Kidney tubule cell (primary cell): ENCODE measurements around the gene DAP3.
A peak's percentile ranks its signal among the peaks of the same experiment; 100 is the strongest.
"Not testable (repeated sequence)": the region's sequence is repeated elsewhere in the genome, so short reads cannot be mapped to it uniquely, and the experiment has no call there.

Source experiments
- DNase-seq: peaks from one replicate; pipeline ENCODE4 v3.0.0-alpha.2; 2018; ENCODE audit warnings: low spot score

Gene DAP3

DNA sequence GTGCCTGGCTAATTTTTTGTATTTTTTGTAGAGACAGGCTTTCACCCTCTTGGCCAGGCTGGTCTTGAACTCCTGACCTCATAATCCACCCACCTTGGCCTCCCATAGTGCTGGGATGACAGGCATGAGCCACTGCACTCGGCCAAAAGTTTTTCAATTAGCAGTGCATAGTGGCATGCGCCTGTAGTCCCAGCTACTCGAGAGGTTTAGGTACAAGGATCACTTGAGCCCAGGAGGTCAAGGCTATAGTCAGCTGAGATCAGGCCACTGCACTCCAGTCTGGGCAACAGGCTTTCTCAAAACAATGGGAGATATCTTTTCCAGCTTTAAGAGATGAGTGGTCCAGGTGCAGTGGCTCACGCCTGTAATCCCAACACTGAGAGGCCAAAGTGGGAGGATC, 30.8 kb downstream of the DAP3 start:
- no peak for DNase-seq

DNA sequence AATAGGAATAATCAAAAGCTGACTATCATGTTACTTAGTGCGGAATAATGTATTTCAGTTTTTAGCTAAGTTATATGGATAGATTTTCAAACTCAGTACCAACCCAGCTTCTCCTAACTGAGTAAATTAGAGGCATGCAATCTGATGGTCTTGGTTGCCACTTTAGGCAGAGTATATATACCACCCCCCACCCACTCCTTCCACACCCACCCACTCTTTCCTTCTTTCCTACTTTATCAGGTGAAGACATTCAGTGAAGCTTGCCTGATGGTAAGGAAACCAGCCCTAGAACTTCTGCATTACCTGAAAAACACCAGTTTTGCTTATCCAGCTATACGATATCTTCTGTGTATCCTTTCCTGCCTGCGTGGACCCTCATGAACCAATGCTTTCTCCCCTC, 36.3 kb downstream of the DAP3 start:
- DNase-seq = no peak

DNA sequence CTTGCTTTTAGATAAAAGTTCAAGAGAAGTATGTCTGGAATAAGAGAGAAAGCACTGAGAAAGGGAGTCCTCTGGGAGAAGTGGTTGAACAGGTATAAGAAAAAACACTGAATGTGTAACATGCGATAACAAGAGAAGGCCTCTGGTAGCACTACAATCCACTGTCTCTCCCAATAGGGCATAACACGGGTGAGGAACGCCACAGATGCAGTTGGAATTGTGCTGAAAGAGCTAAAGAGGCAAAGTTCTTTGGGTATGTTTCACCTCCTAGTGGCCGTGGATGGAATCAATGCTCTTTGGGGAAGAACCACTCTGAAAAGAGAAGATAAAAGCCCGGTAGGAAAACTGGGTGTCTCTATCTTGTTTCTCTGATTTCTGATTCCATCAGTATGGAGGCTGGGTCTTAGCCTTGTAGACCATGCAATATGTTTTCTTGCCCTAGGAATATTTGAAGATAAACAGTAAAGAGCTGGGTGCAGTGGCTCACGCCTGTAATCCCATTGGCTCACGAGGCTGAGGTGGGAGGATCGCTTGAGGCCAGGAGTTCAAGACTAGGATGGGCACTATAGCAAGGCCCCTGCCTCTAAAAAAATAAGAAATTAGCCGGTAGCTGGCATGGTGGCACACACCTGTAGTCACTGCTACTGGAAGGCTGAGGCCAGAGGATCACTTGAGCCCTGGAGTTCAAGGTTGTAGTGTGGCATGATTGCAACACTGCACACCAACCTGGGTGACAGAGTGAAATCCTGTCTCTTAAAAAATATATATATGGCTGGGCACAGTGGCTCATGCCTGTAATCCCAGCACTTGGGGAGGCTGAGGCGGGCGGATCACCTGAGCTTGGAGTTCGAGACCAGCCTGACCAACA, 40.4 kb downstream of the DAP3 start:
- peak; percentile 56 for DNase-seq

GRCh38 chr1:155740995-155741394, 52.1 kb downstream of the DAP3 start:
- no peak for DNase-seq

DNA sequence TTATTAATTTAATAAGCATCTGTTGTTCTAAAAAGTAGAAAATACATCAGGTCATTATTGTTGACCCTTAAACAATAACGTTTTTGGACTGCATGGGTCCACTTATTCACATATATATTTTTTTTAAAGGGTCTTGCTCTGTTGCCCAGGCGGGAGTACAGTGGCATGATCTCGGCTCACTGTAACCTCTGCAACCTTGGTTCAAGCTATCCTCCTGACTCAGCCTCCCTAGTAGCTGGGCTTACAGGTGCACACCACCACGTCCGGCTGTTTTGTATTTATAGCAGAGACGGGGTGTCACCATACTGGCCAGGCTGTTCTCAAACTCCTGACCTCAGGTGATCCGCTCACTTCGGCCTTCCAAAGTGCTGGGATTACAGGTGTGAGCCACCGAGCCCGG, 53.0 kb downstream of the DAP3 start:
- DNase-seq = no peak

- no peak for DNase-seq
Measured at GRCh38 chr1:155744711-155745283, 55.9 kb downstream of the DAP3 start.

DNA sequence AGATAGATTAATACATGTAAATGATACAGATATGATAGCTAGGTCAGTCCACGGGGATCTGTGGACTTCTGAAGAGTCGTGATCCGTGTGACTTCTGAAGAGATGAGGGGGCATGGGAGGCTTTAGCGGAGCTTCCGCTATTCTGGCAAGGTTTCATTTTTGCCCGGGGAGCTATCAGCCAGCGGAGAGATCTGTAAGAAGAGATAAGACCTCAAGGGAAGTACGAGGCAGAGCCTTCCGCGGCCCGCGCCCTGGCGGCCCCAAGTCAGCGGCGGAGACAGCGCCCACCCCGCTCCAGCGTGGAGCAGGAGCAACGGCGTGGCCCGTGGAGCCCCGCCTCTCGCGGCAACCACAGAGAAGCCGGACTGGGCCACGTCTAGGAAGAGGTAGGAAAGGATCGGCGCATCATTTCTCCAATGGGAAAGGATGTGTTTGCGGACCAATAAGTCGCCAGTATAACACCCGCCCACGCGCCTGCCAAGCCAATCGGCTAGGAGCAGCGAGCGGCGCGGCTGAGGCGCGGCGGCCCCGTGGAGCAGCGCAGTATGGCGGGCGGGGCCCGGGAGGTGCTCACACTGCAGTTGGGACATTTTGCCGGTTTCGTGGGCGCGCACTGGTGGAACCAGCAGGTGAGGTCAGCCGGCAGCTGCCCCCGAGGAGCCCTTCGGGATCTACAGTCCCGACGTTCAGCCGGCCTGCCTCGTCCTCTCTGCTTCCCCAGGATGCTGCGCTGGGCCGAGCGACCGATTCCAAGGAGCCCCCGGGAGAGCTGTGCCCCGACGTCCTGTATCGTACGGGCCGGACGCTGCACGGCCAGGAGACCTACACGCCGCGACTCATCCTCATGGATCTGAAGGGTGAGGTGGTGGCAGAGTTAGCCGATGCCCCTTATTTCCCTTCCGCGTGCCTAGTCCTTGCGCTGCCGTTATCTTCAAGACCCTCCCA, 56.7 kb downstream of the DAP3 start:
- peak; percentile 98 for DNase-seq

GRCh38 chr1:155747586-155747985, 58.7 kb downstream of the DAP3 start:
- not testable (repeated sequence) for DNase-seq

GRCh38 chr1:155748141-155748540, 59.2 kb downstream of the DAP3 start:
- not testable (repeated sequence) for DNase-seq

DNA sequence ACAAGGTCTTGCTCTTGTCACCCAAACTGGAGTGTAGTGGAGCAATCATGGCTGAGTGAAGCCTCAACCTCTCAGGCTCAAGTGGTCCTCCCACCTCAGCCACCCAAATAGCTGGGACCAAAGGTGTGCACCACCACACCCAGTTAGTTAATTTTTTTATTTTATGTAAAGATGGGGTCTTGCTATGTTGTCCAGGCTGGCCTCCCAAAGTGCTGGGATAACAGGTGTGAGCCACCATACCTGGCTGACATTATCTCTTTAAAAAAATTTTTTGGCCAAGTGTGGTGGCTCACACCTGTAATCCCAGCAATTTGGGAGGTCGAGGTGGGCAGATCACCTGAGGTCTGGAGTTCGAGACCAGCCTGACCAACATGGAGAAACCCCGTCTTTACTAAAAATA, 70.1 kb downstream of the DAP3 start:
- DNase-seq = not testable (repeated sequence)

DNA sequence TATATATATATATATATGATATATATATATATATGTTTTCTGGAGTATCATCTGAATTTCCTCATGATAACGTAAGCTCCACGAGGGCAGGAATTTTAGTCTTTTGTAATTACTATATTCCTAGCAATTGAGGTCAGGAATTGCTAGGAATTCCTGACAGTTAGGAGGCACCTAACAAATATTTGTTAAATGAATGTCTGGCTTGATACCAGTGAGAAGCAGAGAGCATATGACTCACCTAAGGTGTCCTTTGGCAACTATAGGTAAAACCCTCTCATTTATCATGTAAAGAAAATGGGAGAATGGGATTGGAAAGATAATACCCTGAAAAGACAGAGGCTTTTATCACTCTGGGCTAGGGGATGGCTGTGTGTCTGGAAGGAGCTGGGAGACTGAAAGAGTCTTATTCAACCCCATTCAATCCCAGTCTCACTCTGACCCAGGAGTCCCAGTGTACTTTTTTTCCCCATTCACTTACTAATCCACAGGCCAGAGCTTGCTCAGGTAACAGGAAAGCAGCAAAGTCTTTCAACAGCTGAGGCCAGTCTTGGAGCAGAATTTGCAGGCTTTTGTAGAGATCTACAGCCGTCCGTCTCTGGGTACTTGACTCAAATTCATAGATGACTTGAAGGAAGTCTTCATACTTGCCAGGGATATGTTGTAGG, 71.2 kb downstream of the DAP3 start:
- peak; percentile 57 for DNase-seq

DNA sequence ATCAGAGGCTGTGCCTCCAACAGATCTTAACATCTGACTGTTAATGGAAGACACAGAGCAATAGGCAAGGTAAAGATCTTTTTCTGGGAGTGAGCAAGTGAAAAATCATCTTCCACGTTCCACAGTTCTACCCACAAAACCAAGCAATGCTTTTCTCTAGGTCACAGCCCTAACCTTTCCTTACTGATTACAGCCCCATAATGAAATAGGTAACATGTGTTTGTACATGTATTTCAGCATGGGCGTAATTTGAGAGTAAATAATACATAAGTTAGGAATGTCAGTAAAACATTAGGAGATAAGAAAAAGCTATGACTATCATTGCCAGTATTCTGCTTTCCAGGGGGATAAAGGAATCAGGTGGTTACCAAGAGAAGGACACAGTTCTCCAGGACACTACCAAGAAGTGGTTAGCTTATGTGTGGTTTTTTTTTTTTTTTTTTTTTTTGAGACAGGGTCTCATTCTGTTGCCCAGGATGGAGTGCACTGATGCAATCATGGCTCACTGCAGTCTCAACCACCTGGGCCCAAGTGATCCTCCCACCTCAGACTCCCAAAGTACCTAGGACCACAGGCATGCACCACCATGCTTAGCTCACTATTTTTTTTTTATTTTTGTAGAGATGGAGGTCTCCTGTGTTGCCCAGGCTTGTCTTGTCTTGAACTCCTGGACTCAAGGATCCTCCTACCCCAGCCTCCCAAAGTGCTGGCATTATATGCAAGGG, 72.0 kb downstream of the DAP3 start:
- DNase-seq = no peak

DNA sequence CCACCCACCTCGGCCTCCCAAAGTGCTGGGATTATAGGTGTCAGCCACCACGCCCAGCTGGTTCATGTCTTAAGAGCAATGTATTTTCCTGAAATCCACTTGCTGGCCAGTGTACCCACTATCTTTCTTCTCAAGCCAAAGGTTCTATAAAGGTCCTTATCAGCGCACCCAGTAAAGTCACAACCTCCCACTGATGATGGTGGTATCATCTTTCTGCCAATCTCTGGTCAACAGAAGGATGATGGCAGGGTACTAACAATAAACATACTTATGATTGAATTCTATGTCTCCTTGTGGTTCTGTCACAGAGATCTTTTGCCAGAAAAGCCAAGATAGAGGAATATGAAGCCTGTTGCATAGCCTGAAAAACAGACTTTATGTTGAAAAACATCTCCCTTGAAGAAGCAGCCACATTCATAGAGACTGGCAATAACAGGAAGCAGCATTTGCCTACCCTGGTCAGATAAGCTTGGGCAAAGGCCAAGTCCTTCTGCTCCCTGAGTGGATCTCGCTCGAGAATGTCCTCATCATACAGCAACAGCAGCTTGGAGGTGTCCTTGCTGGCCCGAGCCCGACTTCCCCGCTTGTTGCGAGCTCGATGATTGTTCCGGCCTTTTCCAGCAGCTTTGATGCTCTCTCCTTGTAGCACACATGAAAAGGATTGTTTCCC, 73.0 kb downstream of the DAP3 start:
- no peak for DNase-seq

DNA sequence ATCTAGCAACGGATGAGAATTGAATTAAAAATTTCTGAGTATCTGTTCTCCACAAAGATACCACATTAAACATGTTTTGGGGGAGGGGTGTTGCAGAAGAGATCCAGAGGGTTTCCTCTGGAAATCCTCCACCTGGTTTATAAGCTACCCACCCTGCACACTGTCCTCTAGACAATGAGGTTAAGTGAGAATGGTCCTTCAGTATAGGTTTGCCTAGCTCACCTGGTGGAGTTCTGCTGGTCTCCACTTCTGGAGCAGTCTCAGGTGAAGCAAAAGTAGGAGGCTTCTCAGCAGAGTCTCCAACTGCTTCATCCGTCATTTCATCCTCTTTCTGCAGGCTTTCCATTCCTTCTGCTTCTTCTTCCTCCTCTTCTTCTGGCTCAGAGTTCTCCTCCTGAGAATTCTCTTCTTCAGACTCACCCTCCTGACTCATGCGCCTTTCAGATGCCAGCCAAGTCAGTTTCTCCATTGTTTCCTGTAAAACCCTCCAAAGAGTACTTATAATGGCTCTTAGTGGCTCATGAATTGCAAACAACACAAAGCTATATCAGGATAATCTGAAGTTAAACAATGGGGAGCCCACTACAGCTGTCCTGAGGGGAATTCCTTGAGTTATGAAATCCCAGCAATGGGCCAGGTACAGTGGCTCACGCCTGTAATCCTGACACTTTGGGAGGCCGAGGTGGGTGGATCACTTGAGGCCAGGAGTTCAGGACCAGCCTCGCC, 74.4 kb downstream of the DAP3 start:
- peak; percentile 93 for DNase-seq

GRCh38 chr1:155763989-155764388, 75.1 kb downstream of the DAP3 start:
- not testable (repeated sequence) for DNase-seq

GRCh38 chr1:155767399-155767989, 78.6 kb downstream of the DAP3 start:
- not testable (repeated sequence) for DNase-seq

GRCh38 chr1:155769257-155769656, 80.4 kb downstream of the DAP3 start:
- DNase-seq = no peak

- no peak for DNase-seq
Measured at GRCh38 chr1:155773221-155773620, 84.3 kb downstream of the DAP3 start.

DNA sequence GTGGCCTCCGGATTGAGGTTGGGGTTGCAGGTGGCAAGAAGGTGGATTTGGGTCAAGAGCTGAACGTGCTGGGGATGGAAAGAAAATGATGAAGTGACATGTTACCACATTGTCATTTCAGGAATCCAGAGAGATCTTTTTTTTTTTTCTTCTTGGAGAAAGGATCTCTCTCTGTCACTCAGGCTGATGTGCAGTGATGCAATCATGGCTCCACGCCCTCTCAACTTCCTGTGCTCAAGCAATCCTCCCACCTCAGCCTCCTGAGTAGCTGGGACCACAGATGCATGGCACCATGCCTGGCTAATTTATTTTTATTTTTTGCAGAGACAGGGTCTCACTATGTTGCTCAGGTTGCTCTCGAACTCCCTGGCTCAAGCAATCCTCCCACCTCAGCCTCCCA, 87.5 kb downstream of the DAP3 start:
- peak; percentile 37 for DNase-seq

DNA sequence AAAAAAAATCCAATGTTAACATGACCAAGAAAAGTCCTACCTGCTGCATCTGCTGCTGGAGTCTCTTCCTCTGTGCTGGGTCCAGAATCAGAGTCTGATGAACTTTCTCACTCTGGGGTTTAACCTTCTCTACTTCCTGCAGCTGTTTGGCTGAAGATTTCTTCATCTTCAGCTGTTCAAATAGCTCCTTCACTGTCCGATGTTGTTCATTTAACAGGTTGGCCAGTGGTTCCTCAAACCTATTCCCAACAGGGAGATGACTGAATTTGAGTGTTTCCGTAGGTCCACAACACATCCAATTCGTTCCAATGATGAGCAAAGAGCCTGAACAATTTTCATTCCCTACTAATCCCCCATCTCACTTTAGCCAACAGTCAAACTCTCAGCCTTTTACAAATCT, 88.7 kb downstream of the DAP3 start:
- no peak for DNase-seq
